Activated naive CD4-positive, alpha-beta T cell treated with anti-CD3 and anti-CD28 coated beads, Interleukin-2, amount 50 U/mL, for 24 hours (primary cell): Measurements from ENCODE around the gene CLCNKA.
"Not testable (repeated sequence)": the region's sequence is repeated elsewhere in the genome, so short reads cannot be mapped to it uniquely, and the experiment has no call there.

Experiments
- H3K27ac Mint-ChIP-seq: one replicate; pipeline ENCODE4 v1.8.0; 2021; ENCODE audit warnings: mild to moderate bottlenecking, mixed read lengths
- H3K27me3 Mint-ChIP-seq: one replicate; pipeline ENCODE4 v1.8.0; 2021; ENCODE audit warnings: mixed read lengths
- H3K36me3 Mint-ChIP-seq: one replicate; pipeline ENCODE4 v1.8.0; 2021; ENCODE audit warnings: mixed read lengths
- H3K4me1 Mint-ChIP-seq: one replicate; pipeline ENCODE4 v1.8.0; 2021; ENCODE audit warnings: mixed read lengths
- H3K4me3 Mint-ChIP-seq: one replicate; pipeline ENCODE4 v1.8.0; 2021; ENCODE audit warnings: mild to moderate bottlenecking, mixed read lengths
- H3K9me3 Mint-ChIP-seq: one replicate; pipeline ENCODE4 v1.8.0; 2021; ENCODE audit warnings: mixed read lengths

The CLCNKA gene

DNA sequence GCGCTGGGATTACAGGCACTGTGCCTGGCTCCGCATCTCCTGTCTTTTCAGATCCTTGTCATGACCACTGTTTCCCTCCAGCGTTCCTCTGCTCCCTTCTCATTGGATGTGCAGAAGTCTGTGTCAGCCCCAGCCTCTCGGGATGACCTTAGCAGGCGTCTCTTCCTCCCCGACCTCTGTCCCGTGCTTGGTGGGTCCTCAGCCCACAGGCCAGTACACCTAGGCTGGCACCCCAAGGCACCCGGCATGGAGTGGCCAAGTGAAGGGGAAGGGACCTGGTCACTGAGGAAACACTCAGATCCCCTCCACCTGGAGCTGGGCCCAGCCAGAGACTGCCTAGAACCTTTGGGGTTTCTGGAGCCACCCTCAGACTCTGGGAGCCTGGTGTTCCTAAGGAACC, 19.4 kb downstream of the CLCNKA start:
- Mint-ChIP-seq H3K4me3 (no peak overlapping the region), H3K36me3 (no peaks in the 10 kb centered on the region), H3K4me1 (no peaks in the 10 kb centered on the region), H3K27me3 (no peaks in the 10 kb centered on the region), H3K9me3 (no peaks in the 10 kb centered on the region), H3K27ac (no peak overlapping the region)

DNA sequence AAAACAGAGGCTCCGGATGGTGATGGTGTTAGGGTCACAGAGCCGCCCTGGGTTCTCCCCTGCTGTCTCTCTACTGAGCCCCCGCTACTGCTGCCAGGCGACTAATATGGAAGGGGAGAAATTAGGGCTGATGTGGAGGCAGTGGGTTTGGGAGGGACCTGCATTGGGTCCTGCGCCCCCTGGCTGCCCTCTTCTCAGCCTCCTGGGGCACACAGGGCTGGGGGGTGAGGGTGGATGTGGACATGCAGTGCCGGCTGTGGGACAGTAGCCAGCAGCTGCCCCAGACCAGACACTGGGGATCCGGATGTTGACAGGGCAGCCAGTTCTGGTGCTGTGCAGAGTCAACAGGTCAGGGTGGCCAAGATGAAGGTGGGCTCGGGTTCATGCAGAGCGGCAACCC, 20.3 kb downstream of the CLCNKA start:
- Mint-ChIP-seq H3K36me3 (no peaks in the 10 kb centered on the region), H3K4me1 (no peaks in the 10 kb centered on the region), H3K4me3 (no peak overlapping the region), H3K9me3 (no peaks in the 10 kb centered on the region), H3K27ac (no peak overlapping the region), H3K27me3 (no peaks in the 10 kb centered on the region)

DNA sequence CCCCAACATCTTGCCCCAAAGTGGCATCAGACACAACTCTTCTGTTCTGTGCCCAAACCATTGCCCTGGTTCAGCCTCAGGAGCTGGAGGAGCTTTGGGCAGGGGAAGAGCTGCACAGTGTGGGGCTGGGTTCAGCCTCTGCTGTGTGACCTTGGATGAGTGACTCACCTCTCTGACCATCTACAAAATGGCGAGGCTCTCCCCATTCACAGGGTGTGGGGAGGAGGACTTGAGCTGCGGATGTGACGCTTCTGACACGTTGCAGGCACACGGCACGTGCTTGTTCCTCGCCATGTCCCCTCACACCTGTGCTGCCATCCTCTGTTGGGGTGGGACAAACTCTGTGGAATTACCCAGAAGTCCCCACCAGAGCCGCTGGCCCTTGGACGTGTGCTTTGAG, 20.8 kb downstream of the CLCNKA start:
- H3K4me1 Mint-ChIP-seq, H3K9me3 Mint-ChIP-seq, H3K36me3 Mint-ChIP-seq, H3K4me3 Mint-ChIP-seq, H3K27ac Mint-ChIP-seq, H3K27me3 Mint-ChIP-seq: not testable (repeated sequence)

DNA sequence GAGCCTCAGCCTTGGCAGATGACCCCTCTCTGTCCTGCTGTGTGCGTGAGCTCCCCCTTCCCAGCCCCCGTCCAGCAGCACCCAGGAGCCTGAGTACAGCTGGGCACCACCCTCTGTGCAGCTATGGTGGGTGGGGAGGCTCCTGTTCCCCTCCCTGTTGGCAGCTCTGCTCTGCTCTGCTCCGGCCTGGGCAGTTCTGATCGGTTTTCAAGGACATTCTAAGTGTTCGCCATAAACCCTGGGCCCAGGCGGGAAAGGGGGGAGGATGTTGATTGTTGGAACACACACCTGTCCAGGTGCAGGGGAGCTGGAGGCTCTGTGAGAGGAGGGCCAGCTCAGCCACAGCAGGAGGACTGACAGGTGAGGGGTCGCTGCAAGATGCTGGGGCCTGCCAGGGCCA, 21.7 kb downstream of the CLCNKA start, which contains the start of gene CLCNKB:
Gene CLCNKB, plus strand, starts transcription at position 262 of the 400 bp plus-strand sequence. CDS start 711 bp downstream, outside the sequence.
- no peaks in the 10 kb centered on the region for H3K27me3 Mint-ChIP-seq
- no peaks in the 10 kb centered on the region for H3K9me3 Mint-ChIP-seq
- H3K27ac Mint-ChIP-seq: no peak within 1 kb of the TSS
- no peaks in the 10 kb centered on the region for H3K4me1 Mint-ChIP-seq
- H3K36me3 Mint-ChIP-seq: no peaks in the 10 kb centered on the region
- no peak within 1 kb of the TSS for H3K4me3 Mint-ChIP-seq

DNA sequence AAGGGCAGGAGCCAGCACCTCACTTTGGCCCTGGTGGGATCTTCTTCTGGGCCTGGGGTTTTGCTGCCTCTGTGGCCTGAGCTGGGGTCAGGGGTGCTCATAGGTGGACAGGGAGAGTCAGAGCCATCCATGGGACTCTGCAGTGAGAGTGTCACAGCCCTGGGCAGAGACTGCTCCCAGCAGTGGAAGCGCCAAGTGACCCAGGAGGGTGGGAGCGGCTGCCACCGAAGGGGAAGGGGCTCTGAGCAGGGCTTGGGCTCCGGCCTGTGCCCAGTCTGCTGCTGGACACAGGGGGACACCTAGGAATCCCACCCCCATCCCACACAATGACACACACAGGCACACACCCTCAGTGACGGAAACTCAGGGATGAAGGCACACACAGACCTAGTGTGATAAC, 22.1 kb downstream of the CLCNKA start:
- no peaks in the 10 kb centered on the region for H3K9me3 Mint-ChIP-seq
- no peak overlapping the region for H3K4me3 Mint-ChIP-seq
- H3K4me1 Mint-ChIP-seq: no peaks in the 10 kb centered on the region
- no peaks in the 10 kb centered on the region for H3K36me3 Mint-ChIP-seq
- H3K27me3 Mint-ChIP-seq: no peaks in the 10 kb centered on the region
- no peak overlapping the region for H3K27ac Mint-ChIP-seq

DNA sequence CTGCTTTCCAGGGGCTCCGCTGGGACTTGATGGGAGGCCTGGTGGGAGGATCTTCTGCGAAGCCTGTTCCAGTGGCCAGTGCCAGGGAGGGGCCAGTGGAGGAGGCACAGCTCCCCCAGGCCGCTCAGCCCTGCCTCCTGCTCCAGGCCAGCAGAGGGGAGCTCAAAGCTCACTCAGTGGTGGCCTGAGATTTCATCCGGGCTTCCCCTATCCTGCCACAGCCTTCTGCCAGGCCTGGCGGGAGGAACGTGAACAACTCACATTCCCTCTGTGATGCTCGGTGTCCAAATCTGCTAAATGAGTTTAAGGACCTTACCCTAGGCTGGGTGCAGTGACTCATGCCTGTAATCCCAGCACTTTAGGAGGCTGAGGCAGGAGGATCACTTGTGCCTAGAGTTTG, 25.0 kb downstream of the CLCNKA start:
- Mint-ChIP-seq H3K36me3 (no peaks in the 10 kb centered on the region), H3K4me3 (no peak overlapping the region), H3K4me1 (no peaks in the 10 kb centered on the region), H3K27me3 (no peaks in the 10 kb centered on the region), H3K27ac (no peak overlapping the region), H3K9me3 (no peaks in the 10 kb centered on the region)

DNA sequence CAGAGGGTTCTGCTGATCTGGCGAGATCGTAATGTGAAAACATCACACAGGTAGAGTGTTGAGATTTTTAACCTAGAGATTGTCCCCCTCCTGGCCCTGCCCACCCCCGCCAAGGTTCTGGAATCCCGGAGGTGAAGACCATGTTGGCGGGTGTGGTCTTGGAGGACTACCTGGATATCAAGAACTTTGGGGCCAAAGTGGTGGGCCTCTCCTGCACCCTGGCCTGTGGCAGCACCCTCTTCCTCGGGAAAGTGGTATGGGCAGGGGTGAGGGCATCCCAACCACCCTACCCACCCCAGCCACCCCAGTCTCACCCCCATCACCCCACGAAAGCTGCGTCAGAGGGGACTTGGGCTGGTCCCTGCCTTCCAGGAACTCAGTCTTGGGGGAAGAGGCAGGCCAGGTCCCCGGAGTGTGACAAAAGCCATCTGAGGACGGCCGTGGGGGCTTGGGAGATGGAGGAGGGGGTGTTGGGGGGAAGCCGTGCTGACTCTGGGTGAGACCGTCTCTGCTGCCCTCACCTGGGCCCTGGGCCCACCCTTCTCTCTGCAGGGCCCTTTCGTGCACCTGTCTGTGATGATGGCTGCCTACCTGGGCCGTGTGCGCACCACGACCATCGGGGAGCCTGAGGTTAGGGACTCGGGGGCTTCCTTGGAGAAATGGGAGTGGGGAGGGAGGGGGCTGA, 26.1 kb downstream of the CLCNKA start:
- H3K9me3 Mint-ChIP-seq: no peaks in the 10 kb centered on the region
- H3K36me3 Mint-ChIP-seq: no peaks in the 10 kb centered on the region
- no peak overlapping the region for H3K27ac Mint-ChIP-seq
- no peaks in the 10 kb centered on the region for H3K4me1 Mint-ChIP-seq
- H3K4me3 Mint-ChIP-seq: peak overlapping the region; percentile 49
- no peaks in the 10 kb centered on the region for H3K27me3 Mint-ChIP-seq

DNA sequence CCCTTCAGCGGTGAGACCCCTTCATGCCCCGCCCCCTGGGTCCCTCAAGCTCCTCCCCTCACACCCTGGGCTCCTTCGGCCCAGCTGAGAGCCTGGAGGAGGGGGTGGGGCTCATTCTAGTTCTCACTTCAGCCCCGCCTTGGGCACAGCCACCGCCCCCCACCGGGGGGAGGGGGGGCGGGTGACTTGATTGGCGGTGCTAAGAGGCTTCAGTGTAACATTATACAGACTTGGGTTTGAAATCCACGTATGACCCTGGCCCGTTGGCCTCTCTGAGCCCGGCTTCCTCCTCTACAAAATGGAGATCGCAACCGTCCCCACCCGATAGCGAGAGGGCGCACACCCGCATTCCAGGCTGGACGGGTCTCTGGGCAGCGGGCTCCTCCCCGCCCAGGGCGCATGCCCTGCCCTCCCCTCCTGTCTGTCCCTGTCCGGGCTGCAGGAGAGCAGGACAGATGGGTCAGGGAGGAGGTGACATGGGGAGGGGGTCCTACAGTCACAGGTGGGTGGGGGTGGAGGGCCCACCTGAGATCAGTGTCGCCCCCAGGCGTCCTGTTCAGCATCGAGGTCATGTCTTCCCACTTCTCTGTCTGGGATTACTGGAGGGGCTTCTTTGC, 26.8 kb downstream of the CLCNKA start:
- Mint-ChIP-seq H3K27ac (no peak overlapping the region), H3K9me3 (no peaks in the 10 kb centered on the region), H3K4me3 (no peak overlapping the region), H3K27me3 (no peaks in the 10 kb centered on the region), H3K36me3 (no peaks in the 10 kb centered on the region), H3K4me1 (no peaks in the 10 kb centered on the region)

DNA sequence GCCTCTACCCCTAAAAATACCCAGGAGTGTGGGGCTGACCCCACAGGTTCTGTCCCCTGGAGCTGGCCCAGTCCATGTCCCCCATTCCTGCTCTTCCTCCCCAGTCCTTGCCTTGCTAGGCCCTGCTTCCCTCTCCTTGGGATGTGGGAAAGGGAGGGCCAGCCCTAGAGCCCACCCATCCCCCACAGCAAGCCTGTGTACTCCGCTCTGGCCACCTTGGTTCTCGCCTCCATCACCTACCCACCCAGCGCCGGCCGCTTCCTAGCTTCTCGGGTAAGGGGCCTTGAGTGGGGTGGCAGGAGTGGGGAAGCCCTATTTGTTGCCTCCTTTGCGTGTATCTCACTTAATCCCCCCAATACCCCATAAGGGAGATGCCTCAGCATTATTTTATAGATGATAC, 28.5 kb downstream of the CLCNKA start:
- Mint-ChIP-seq H3K4me3 (no peak overlapping the region), H3K36me3 (no peaks in the 10 kb centered on the region), H3K27me3 (no peaks in the 10 kb centered on the region), H3K27ac (no peak overlapping the region), H3K4me1 (no peaks in the 10 kb centered on the region), H3K9me3 (no peaks in the 10 kb centered on the region)

DNA sequence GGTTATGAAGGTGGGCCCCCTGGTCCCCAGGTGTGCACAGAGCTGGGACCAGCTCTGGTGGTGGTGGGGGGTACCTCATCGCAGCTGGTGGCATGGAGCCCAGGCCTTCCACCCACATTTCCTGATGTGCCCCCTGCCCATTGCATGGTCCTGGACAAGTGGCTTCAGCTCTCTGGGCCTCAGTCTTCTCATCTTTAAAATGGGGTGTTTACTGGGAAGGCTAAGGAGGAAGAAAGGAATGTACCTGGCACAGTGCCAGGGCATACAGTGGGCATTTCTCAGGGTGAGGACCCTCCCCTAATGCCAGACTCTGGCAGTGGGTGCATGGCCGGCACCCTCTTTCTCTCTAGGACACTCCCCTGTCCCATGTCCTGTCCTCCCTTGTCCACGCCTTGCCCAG, 29.2 kb downstream of the CLCNKA start:
- Mint-ChIP-seq H3K4me1 (no peaks in the 10 kb centered on the region), H3K27me3 (no peaks in the 10 kb centered on the region), H3K36me3 (no peaks in the 10 kb centered on the region), H3K27ac (peak overlapping the region; percentile 30), H3K4me3 (no peak overlapping the region), H3K9me3 (no peaks in the 10 kb centered on the region)

DNA sequence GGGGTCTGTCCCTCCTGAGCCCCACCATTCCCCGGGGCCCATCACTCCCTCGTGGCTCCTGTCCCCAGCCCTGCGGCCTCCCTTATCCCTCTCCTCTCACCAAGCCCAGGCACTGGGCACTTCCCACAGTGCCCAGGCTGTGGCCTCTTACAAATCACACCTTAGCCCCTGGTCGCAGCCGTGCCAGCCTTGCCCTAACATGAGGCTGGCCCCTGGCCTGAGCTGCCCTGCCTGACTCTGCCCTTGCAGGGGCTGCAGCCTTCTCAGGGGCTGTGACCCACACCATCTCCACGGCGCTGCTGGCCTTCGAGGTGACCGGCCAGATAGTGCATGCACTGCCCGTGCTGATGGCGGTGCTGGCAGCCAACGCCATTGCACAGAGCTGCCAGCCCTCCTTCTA, 30.1 kb downstream of the CLCNKA start:
- not testable (repeated sequence) for H3K9me3 Mint-ChIP-seq, H3K4me1 Mint-ChIP-seq, H3K27me3 Mint-ChIP-seq, H3K36me3 Mint-ChIP-seq, H3K4me3 Mint-ChIP-seq, H3K27ac Mint-ChIP-seq

DNA sequence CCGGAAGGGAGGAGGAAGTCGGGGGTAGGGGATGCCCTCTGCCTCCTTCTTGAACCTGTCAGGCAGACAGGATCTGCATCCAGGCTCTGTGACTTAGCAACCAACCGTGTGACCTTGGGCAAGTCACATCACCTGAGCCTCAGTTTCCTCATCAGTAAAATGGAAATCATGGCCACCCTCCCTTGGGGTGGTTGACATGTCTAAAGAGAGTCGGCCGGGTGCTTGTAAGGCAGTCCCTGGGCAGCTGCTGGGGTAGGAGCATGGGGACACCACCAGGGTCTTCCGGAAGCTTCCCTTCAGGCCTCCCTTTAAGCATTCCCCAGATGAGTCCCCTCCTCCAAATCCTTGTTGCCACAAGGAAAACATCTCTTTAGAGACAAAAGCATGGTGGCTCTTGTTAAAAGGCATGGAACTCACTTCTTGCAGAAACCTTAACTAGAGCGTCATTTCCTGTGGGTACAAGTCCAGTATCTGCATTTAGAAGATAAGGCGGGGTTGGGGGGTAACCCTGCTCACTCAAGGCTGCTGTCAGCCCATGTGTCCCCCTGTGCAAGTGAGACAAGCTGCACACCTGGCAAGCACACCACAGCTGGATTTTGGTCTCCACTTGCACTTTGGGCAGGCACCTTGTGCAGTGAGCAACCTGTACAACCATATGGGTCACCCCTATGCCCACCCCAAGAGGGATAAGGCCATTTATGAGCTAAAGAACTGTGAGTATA, 32.1 kb downstream of the CLCNKA start:
- Mint-ChIP-seq H3K27ac (no peak overlapping the region), H3K4me3 (no peak overlapping the region), H3K36me3 (no peaks in the 10 kb centered on the region), H3K4me1 (no peaks in the 10 kb centered on the region), H3K27me3 (no peaks in the 10 kb centered on the region), H3K9me3 (no peaks in the 10 kb centered on the region)

DNA sequence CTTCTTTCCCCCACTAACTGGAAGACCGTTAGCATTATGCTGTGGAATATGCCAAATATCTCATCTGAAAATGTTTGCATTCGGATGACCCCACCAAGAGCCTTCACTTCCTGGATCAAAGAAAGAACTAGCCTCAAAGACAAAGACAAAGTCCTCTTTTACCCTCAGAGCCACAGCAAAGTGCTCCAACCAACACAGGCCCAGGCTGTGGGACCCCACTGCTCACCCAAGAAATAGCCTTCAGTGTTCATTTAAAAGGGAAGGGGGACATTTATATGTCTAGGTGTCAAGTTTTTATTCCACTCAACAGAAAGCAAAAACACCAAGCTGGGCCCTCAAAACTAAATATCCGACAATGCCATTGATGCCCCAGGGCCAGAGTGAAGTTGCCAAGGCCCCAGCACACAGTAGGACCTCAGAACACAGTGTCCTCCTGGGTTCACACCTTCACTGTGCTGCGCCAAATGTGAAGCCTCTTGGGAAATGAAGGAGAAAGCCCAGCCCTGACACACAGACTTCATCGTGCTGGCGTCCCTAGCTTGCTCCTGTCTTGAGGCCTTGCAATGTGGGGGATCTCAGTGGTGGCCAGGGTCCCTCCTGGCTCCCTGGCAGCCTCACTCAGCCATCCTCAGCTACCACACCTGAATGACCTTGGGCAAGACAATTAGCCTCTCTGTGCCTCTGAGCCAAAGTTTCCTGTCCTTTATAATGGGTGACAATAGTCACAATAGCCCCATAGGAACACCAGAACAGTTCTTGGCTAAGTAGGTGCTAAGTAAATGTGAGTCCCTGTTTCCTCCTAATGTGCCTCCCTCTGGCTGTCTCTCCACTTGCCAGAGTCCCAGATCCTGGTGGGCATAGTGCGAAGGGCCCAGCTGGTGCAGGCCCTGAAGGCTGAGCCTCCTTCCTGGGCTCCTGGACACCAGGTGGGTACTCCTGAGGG, 33.0 kb downstream of the CLCNKA start:
- Mint-ChIP-seq H3K36me3 (no peaks in the 10 kb centered on the region), H3K9me3 (no peaks in the 10 kb centered on the region), H3K4me1 (no peaks in the 10 kb centered on the region), H3K27ac (no peak overlapping the region), H3K4me3 (no peak overlapping the region), H3K27me3 (no peaks in the 10 kb centered on the region)

DNA sequence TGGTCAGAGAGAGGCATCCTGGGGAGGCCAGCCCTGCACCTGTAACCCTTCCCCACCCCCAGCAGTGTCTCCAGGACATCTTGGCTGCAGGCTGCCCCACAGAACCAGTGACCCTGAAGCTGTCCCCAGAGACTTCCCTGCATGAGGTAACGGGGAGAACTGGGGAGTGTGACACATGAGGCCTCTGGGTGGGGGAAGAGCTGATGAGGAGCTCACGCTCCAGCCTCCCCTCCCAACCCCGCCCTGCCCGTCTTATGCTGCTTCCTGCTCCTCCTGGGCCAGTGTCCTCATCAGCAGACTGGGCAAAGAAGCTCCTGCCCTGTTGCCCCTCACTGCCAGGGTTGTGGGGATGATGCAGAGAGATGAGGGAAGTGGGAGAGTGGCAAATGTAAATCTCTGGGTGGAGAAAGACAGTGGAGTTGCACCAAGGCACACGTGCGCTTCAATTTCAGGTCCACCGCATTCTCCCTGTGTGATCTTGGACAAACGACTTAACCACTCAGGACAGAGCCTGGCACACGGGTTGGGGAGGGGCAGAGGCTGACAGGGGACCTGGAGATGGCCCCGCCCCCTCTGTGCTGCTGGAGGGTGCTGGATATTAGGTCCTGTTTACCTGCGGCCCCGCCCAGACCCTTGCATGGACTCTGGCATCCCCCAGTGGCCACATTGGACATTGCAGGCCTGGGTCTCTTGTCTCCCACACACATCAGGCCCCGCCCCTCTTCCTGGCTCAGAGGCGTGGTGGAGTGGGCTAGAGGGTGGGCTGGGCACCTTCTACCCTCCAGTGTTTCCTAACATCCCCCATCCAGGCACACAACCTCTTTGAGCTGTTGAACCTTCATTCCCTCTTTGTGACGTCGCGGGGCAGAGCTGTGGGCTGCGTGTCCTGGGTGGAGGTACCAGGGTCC, 34.0 kb downstream of the CLCNKA start:
- Mint-ChIP-seq H3K4me1 (no peaks in the 10 kb centered on the region), H3K27ac (no peak overlapping the region), H3K27me3 (no peaks in the 10 kb centered on the region), H3K4me3 (no peak overlapping the region), H3K9me3 (no peaks in the 10 kb centered on the region), H3K36me3 (no peaks in the 10 kb centered on the region)

DNA sequence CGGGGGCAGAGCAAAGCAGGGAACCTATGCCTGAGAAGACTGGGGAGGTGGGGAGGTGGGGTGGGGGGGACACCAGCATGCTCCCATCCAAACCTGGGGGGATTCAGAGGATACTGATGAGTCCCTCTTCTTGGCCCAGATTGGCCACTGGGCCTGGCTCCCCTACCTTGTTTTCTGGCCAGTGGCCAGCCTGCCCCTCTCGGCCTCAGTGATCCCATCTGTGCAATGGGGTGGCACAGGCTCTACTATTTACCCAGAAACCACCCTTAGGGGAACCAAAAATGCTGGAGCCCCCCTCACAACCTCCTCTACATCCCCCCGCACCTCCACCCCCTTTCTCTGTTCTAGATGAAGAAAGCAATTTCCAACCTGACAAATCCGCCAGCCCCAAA, 34.7 kb downstream of the CLCNKA start:
- H3K27ac Mint-ChIP-seq, H3K36me3 Mint-ChIP-seq, H3K4me1 Mint-ChIP-seq, H3K4me3 Mint-ChIP-seq, H3K9me3 Mint-ChIP-seq, H3K27me3 Mint-ChIP-seq: not testable (repeated sequence)
